Peyer's patch (tissue), 4 donors: ENCODE measurements around the gene CFD.
"Not testable (repeated sequence)": the region's sequence is repeated elsewhere in the genome, so short reads cannot be mapped to it uniquely, and the experiment has no call there.

ENCODE experiments used
- POLR2A ChIP-seq, 2 donors: fragments of 450-650 bp; IDR thresholded peaks; one replicate each; pipeline ENCODE4 v1.5.1; 2017; ENCODE audit warnings: antibody characterized with exemption in 2 of 2, mild to moderate bottlenecking in 2 of 2, moderate library complexity in 2 of 2
- TF ChIP-seq, protein P1 (sequence below), 6 experiments: fragments of 450-650 bp in 4 of 6; fragments of 200-600 bp in 2 of 6; sonication (generic) in 1 of 6; IDR thresholded peaks; one replicate each; pipeline ENCODE4 v1.5.1; 2017 to 2019; ENCODE audit warnings: antibody characterized with exemption in 6 of 6, mild to moderate bottlenecking in 3 of 6, moderate library complexity in 1 of 6

DNA sequence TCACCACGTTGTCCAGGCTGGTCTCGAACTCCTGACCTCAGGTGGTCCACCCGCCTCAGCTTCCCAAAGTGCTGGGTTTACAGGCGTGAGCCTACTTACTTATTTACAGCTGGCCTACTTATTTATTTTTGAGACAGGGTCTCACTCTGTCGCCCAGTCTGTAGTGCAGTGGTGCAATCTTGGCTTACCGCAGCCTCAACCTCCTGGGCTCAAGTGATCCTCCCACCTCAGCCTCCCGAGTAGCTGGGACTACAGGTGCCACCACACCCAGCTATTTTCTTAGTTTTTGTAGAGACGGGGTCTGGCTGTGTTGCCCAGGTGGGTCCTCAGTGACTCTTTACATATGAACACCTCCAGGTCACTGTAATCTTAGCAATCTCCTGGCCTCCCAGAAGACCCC lies 10.3 kb upstream of the CFD start:
- TF ChIP-seq, protein P1, sequence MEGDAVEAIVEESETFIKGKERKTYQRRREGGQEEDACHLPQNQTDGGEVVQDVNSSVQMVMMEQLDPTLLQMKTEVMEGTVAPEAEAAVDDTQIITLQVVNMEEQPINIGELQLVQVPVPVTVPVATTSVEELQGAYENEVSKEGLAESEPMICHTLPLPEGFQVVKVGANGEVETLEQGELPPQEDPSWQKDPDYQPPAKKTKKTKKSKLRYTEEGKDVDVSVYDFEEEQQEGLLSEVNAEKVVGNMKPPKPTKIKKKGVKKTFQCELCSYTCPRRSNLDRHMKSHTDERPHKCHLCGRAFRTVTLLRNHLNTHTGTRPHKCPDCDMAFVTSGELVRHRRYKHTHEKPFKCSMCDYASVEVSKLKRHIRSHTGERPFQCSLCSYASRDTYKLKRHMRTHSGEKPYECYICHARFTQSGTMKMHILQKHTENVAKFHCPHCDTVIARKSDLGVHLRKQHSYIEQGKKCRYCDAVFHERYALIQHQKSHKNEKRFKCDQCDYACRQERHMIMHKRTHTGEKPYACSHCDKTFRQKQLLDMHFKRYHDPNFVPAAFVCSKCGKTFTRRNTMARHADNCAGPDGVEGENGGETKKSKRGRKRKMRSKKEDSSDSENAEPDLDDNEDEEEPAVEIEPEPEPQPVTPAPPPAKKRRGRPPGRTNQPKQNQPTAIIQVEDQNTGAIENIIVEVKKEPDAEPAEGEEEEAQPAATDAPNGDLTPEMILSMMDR (IDR thresholded peaks at IDR 0.05), result not testable (repeated sequence)
- TF ChIP-seq POLR2A (IDR thresholded peaks at IDR 0.05), result not testable (repeated sequence)
